ENCODE data around the gene CCDC7. TPM values are rescaled to one million over a fixed set of nuclear protein-coding genes. Genes with fewer than 3 reads are reported as not detected.

Gene CCDC7
- total RNA-seq, 2 donors from 2014 or later = 21.9 to 22.7 TPM

GRCh38 chr10:32616438-32616837 lies 170.5 kb downstream of the CCDC7 start:
- Histone ChIP-seq H3K4me1 (no peaks in the 10 kb centered on the region), H3K27me3 (no peaks in the 10 kb centered on the region), H3K4me3 (no peak overlapping the region), H3K36me3 (no peaks in the 10 kb centered on the region), H3K9me3 (peaks cover 0 to 29% of the 10 kb centered on the region in 2 donors), H3K27ac (no peak overlapping the region)
- no peak for TF ChIP-seq CTCF (IDR thresholded peaks at IDR 0.05)
- DNase-seq (ENCODE audit: low spot score) = no peak

GRCh38 chr10:32618482-32618881 lies 172.5 kb downstream of the CCDC7 start:
- Histone ChIP-seq H3K4me1 (no peaks in the 10 kb centered on the region), H3K9me3 (peaks cover 0 to 27% of the 10 kb centered on the region in 2 donors), H3K27me3 (no peaks in the 10 kb centered on the region), H3K4me3 (no peak overlapping the region), H3K27ac (no peak overlapping the region), H3K36me3 (no peaks in the 10 kb centered on the region)
- TF ChIP-seq CTCF (IDR thresholded peaks at IDR 0.05) = no peak
- DNase-seq (ENCODE audit: low spot score) = no peak

GRCh38 chr10:32621969-32622368 lies 176.0 kb downstream of the CCDC7 start:
- Histone ChIP-seq H3K4me3 (no peak overlapping the region), H3K4me1 (no peaks in the 10 kb centered on the region), H3K36me3 (no peaks in the 10 kb centered on the region), H3K9me3 (peaks cover 0 to 22% of the 10 kb centered on the region in 2 donors), H3K27me3 (no peaks in the 10 kb centered on the region), H3K27ac (no peak overlapping the region)
- no peak for DNase-seq (ENCODE audit: low spot score)
- no peak for TF ChIP-seq CTCF (IDR thresholded peaks at IDR 0.05)

GRCh38 chr10:32622409-32622808 lies 176.5 kb downstream of the CCDC7 start:
- Histone ChIP-seq H3K36me3 (no peaks in the 10 kb centered on the region), H3K4me3 (no peak overlapping the region), H3K27me3 (no peaks in the 10 kb centered on the region), H3K4me1 (no peaks in the 10 kb centered on the region), H3K9me3 (peaks cover 0 to 25% of the 10 kb centered on the region in 2 donors), H3K27ac (no peak overlapping the region)
- no peak for DNase-seq (ENCODE audit: low spot score)
- no peak for TF ChIP-seq CTCF (IDR thresholded peaks at IDR 0.05)

GRCh38 chr10:32627183-32627582 lies 181.2 kb downstream of the CCDC7 start:
- no peaks in the 10 kb centered on the region for H3K36me3 ChIP-seq
- DNase-seq (ENCODE audit: low spot score) = no peak
- H3K4me3 ChIP-seq = no peak overlapping the region
- no peaks in the 10 kb centered on the region for H3K4me1 ChIP-seq
- TF ChIP-seq CTCF (IDR thresholded peaks at IDR 0.05) = no peak
- H3K27ac ChIP-seq = no peak overlapping the region
- peaks cover 0 to 11% of the 10 kb centered on the region in 2 donors for H3K9me3 ChIP-seq
- no peaks in the 10 kb centered on the region for H3K27me3 ChIP-seq

GRCh38 chr10:32629910-32630309 lies 184.0 kb downstream of the CCDC7 start:
- no peak for TF ChIP-seq CTCF (IDR thresholded peaks at IDR 0.05)
- no peak for DNase-seq (ENCODE audit: low spot score)
- Histone ChIP-seq H3K27ac (no peak overlapping the region), H3K4me1 (no peaks in the 10 kb centered on the region), H3K4me3 (no peak overlapping the region), H3K36me3 (no peaks in the 10 kb centered on the region), H3K9me3 (peaks cover 0 to 11% of the 10 kb centered on the region in 2 donors), H3K27me3 (no peaks in the 10 kb centered on the region)
